Esophagus (tissue), 2 donors: ENCODE results near the gene DPH5. TPM values are rescaled to one million over a fixed set of nuclear protein-coding genes. Genes with fewer than 3 reads are reported as not detected.

Experiments
- H3K27ac ChIP-seq, 2 donors: one replicate each; pipeline ENCODE4 v1.5.1; 2013; ENCODE audit warnings: low read depth in 2 of 2, mild to moderate bottlenecking in 2 of 2, inconsistent platforms in 1 of 2, low read length in 1 of 2, moderate library complexity in 1 of 2
- H3K27me3 ChIP-seq, 2 donors: one replicate each; pipeline ENCODE4 v1.6.1; 2013; ENCODE audit warnings: low read length in 2 of 2, control low read depth in 1 of 2, mild to moderate bottlenecking in 1 of 2; ENCODE audit not compliant: insufficient read depth in 2 of 2, control insufficient read depth in 1 of 2
- H3K36me3 ChIP-seq, 2 donors: one replicate each; pipeline ENCODE4 v1.6.1; 2013; ENCODE audit warnings: low read length in 1 of 2; ENCODE audit not compliant: control insufficient read depth in 2 of 2, insufficient read depth in 2 of 2
- H3K4me1 ChIP-seq, 2 donors: one replicate each; pipeline ENCODE4 v1.6.1; 2013; ENCODE audit warnings: low read length in 1 of 2; ENCODE audit not compliant: control insufficient read depth in 2 of 2, insufficient read depth in 2 of 2
- H3K4me3 ChIP-seq, 2 donors: one replicate each; pipeline ENCODE4 v1.5.1; 2013; ENCODE audit warnings: low read length in 2 of 2, mild to moderate bottlenecking in 2 of 2, low read depth in 1 of 2, moderate library complexity in 1 of 2
- H3K9me3 ChIP-seq, 2 donors: one replicate each; pipeline ENCODE4 v1.6.1; 2013; ENCODE audit warnings: mild to moderate bottlenecking in 2 of 2, low read depth in 1 of 2, low read length in 1 of 2, moderate library complexity in 1 of 2; ENCODE audit not compliant: control insufficient read depth in 2 of 2, insufficient read depth in 1 of 2
- WGBS, 2 donors: extraction: QIAGEN DNeasy Blood & Tissue Kit; methylation state at CpG; one replicate each; pipeline ENCODE4 v1.1.7; 2013; 5-methylcytosine and 5-hydroxymethylcytosine counted together
- polyA plus RNA-seq, 2 donors: library from polyadenylated mRNA; stranded (reverse); fragments of 200-250 nt; gene quantifications; one replicate each; pipeline ENCODE4 v1.2.3, GENCODE V29; 2013
- donor health status: healthy with polysubstance abuse.
- donor health status: Bipolar disorder and iron deficiency.

DPH5 gene
- polyA plus RNA-seq, 2 donors, result 18.3 to 19.5 TPM

DNA sequence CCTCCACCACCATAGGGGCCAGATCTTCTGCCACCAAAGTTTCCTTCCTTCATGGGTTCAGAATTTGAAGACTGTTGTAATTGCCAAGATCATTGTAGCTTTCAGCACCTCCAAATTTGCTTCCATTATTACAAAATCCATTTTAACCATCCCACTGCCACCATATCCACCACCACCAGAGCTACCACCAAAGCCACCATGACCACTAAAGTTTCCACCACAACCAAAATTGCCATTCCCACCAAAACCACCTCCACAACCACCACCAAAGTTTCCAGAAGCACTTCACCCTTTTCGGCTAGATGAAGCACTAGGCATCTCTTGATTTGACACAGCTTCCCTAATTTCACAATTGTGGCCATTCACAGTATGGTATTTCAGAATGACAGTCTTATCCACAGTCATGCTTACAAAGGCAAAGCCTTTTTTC lies 84.5 kb downstream of the DPH5 start:
- WGBS, 2 donors, result 78 to 82% methylated on average over 1 of the region's 1 CpG
- Histone ChIP-seq H3K4me3 (no peak overlapping the region), H3K27ac (no peak overlapping the region), H3K36me3 (peaks cover 2% of the 10 kb centered on the region in 2 donors), H3K4me1 (no peaks in the 10 kb centered on the region), H3K27me3 (no peaks in the 10 kb centered on the region), H3K9me3 (no peaks in the 10 kb centered on the region)

Other genes starting within 250 kb of the DPH5 start
- gene EXTL2, start 130.9 kb downstream of the DPH5 start, polyA plus RNA-seq, result 1 to 10 TPM; 2.6 to 3.7 TPM
- 1 to 10 TPM; 2.2 to 2.8 TPM for gene SLC30A7, start 129.7 kb downstream of the DPH5 start, polyA plus RNA-seq
- 1 to 10 TPM; 2.4 to 6.0 TPM for gene S1PR1, start 211.2 kb upstream of the DPH5 start, polyA plus RNA-seq